GM12872 (cell line): ENCODE data around the gene IL1RAPL2.

Experiments used
- TF ChIP-seq, protein P1 (sequence below): IDR thresholded peaks from 3 replicates; pipeline ENCODE4 v1.5.1; 2011; ENCODE audit warnings: low read depth, mild to moderate bottlenecking, low read length, moderate library complexity; ENCODE audit not compliant: insufficient read depth

IL1RAPL2 gene

DNA sequence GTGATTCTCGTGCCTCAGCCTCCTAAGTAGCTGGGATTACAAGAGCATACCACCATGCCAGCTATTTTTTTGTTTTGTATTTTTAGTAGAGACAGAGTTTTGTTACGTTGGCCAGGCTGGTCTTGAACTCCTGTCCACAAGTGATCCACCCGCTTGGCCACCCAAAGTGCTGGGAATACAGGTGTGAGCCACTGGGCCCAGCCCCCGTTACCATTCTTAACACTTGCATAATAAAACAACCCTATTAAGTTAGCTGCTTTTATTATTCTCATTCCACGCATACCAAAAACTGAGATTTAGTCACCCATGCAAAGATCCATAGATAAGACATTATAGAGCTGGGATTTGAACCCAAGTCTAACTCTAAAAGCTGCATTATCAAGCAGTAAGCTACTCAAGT, 660.5 kb downstream of the IL1RAPL2 start:
- TF ChIP-seq, protein P1, sequence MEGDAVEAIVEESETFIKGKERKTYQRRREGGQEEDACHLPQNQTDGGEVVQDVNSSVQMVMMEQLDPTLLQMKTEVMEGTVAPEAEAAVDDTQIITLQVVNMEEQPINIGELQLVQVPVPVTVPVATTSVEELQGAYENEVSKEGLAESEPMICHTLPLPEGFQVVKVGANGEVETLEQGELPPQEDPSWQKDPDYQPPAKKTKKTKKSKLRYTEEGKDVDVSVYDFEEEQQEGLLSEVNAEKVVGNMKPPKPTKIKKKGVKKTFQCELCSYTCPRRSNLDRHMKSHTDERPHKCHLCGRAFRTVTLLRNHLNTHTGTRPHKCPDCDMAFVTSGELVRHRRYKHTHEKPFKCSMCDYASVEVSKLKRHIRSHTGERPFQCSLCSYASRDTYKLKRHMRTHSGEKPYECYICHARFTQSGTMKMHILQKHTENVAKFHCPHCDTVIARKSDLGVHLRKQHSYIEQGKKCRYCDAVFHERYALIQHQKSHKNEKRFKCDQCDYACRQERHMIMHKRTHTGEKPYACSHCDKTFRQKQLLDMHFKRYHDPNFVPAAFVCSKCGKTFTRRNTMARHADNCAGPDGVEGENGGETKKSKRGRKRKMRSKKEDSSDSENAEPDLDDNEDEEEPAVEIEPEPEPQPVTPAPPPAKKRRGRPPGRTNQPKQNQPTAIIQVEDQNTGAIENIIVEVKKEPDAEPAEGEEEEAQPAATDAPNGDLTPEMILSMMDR, result no peak

GRCh38 chrX:105228602-105229001, 662.6 kb downstream of the IL1RAPL2 start:
- TF ChIP-seq, protein P1, result no peak

- TF ChIP-seq, protein P1, result no peak
These were observed 663.1 kb downstream of the IL1RAPL2 start for GRCh38 chrX:105229146-105229545.

DNA sequence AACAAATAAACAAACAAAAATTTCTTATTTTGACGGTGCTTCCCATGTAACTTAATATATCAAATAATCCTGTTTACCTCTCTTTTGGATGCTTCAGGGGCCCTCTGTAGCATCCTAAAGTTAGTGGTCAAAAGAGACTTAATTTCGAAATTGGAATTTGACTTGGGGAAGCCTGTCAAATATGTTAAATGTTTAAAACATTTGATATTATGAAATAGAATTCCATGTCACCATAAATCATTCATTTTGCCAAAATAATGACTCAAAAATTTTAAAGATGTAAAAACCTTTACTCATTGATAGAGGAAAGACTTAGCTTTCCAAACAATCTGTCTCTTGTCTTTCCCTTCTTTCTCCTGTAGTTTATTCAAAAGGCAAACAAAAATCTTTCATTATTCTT, 675.1 kb downstream of the IL1RAPL2 start:
- TF ChIP-seq, protein P1, result no peak

GRCh38 chrX:105260291-105261043, 694.5 kb downstream of the IL1RAPL2 start:
- TF ChIP-seq, protein P1, result no peak

- TF ChIP-seq, protein P1, result no peak
These were observed 697.2 kb downstream of the IL1RAPL2 start for GRCh38 chrX:105263171-105263570.

GRCh38 chrX:105263801-105264200, 697.8 kb downstream of the IL1RAPL2 start:
- TF ChIP-seq, protein P1, result no peak

GRCh38 chrX:105265093-105265492, 699.1 kb downstream of the IL1RAPL2 start:
- TF ChIP-seq, protein P1, result no peak
